Fibroblast of mammary gland (primary cell): ENCODE data around the gene HHAT.

ENCODE experiments used
- DNase-seq: peaks from one replicate; pipeline ENCODE4 v3.0.0-alpha.2; 2010; ENCODE audit warnings: low read depth
- H3K4me3 ChIP-seq: 2 replicates; pipeline ENCODE4 v1.5.1; 2011; ENCODE audit warnings: low read depth, mild to moderate bottlenecking, low read length, moderate library complexity; ENCODE audit not compliant: control insufficient read depth
- TF ChIP-seq, protein P1 (sequence below): conservative IDR thresholded peaks from 2 replicates; pipeline ENCODE4 v1.5.1; 2011; ENCODE audit warnings: low read depth, low read length, inconsistent platforms; ENCODE audit not compliant: control insufficient read depth, insufficient read depth

The HHAT gene

DNA sequence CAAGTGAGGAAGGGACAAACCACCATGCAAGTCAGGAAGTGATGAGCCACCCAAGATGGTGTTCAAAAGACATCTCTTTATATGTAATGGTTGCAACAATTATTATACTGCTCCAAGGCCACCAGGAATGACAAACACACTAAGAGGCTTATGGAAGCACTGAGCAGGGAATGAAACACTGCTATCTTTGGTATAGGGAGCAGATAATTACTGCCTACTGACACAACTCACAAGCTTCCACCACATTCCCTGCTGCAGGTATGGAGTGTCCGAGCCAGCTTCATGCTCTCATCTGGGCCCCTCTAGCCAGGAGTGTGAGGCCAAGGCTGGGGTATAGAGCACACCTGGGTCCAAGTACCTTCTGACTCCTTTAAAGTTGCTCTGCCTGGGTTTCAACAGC is 371.4 kb downstream of the HHAT start:
- TF ChIP-seq, protein P1, sequence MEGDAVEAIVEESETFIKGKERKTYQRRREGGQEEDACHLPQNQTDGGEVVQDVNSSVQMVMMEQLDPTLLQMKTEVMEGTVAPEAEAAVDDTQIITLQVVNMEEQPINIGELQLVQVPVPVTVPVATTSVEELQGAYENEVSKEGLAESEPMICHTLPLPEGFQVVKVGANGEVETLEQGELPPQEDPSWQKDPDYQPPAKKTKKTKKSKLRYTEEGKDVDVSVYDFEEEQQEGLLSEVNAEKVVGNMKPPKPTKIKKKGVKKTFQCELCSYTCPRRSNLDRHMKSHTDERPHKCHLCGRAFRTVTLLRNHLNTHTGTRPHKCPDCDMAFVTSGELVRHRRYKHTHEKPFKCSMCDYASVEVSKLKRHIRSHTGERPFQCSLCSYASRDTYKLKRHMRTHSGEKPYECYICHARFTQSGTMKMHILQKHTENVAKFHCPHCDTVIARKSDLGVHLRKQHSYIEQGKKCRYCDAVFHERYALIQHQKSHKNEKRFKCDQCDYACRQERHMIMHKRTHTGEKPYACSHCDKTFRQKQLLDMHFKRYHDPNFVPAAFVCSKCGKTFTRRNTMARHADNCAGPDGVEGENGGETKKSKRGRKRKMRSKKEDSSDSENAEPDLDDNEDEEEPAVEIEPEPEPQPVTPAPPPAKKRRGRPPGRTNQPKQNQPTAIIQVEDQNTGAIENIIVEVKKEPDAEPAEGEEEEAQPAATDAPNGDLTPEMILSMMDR, result no peak
- DNase-seq, result no peak
- H3K4me3 ChIP-seq, result no peak overlapping the region

DNA sequence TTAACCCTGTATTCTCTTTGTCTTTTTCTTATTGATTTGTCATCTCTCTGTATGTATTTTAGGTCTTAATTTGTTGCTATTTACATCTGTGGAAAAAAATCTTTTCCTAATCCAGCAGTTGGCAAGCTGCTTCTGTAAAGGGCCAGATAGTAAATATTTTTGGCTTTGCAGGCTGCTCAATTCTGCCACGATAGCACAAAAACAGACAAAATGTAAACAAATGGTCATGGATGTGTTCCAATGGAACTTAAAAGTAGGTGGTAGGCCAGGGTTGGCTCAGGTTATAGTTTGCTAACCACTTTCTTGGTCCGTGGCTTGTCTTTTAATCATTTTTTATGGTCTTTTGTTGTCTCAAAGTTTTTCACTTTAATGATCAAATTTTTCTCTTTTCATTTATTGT is 371.8 kb downstream of the HHAT start:
- TF ChIP-seq, protein P1, result no peak
- no peak overlapping the region for H3K4me3 ChIP-seq
- no peak for DNase-seq

DNA sequence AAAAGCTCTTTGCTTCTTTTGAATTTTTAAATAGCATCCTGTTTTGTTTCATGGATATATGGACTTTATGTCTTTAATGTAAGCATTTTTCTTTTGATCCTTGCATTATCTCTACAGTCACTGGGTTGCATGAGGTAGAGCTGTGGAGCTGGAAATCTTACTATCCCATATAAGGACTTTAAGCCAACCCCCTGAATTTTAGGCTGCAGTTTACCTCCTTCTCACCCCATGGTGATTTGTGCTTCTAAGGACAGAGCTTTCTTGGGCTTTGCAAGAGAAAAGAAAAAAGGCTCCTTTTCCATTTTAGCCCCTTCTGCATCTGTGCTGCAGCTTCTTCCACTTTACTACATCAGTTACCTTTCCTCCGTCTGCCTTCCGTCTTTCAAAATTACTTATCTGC is 373.8 kb downstream of the HHAT start:
- H3K4me3 ChIP-seq, result no peak overlapping the region
- TF ChIP-seq, protein P1, result no peak
- no peak for DNase-seq

DNA sequence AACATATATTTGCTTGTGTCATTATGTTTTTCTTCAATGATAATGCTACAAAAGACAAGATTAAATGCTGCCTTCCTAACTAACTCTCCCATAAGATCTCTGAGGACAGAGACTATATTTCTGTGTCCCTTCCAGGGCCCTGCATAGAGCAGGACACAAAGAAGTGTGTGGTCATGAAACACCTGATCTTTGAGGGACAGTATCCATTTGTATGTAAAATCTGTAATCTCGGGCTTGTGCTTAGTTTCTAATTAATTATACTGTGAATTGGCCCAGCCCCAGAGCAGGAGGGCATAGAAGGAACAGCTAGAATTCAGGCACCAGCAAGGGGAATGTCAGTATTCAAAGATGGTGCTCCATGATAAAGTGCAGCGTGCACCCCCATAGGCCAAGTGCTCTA is 374.9 kb downstream of the HHAT start:
- DNase-seq, result no peak
- TF ChIP-seq, protein P1, result no peak
- H3K4me3 ChIP-seq, result no peak overlapping the region

DNA sequence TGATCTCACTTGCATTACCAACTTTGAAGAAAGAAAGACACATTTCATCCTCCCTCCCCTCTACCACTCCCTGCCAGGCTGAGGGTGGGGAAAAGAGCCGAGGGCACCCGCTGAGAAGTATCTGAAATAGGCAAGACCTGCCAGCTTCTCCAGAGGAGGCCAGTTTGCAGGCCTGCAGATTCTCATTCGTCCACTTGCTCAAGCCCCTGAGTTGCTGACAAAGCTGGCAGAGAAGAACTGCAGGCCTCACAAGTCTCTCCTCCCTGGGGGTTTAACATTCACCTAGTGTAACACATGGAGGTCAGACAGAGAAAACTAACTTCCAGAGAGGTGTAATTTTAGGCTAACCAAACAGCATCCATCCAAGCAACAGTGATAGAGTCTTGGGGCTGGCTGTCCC is 376.4 kb downstream of the HHAT start:
- DNase-seq, result no peak
- TF ChIP-seq, protein P1, result no peak
- H3K4me3 ChIP-seq, result no peak overlapping the region

DNA sequence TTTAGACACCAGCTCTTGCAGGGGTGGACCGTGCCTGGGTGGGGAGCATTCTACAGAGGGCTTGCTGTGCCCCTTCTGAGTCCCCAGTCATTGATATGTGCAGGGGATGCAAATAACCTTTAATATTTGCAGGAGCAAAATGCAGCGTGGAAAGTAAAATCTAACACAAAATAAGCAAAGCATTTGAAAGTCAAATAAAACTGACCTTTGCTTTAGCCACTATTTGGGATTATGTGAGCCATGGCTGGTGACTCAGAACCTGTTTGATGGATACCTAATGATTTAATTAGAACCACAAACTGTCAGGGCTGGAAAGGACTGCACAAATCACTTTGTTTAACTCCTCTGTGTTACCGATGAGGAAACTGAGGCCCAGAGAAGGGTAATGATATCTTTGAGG is 377.5 kb downstream of the HHAT start:
- TF ChIP-seq, protein P1, result no peak
- no peak for DNase-seq
- H3K4me3 ChIP-seq, result no peak overlapping the region
